Measurements from ENCODE around the gene FOXA3.
A peak's percentile ranks its signal among the peaks of the same experiment; 100 is the strongest.
"Not testable (repeated sequence)": the region's sequence is repeated elsewhere in the genome, so short reads cannot be mapped to it uniquely, and the experiment has no call there.

Gene FOXA3

GRCh38 chr19:45890877-45891276 lies 26.8 kb downstream of the FOXA3 start:
- no peak for DNase-seq (ENCODE audit: low read depth, low spot score)

GRCh38 chr19:45895519-45895972 lies 31.4 kb downstream of the FOXA3 start:
- DNase-seq (ENCODE audit: low read depth, low spot score) = no peak

GRCh38 chr19:45895983-45896599 lies 32.0 kb downstream of the FOXA3 start:
- not testable (repeated sequence) for DNase-seq (ENCODE audit: low read depth, low spot score)

GRCh38 chr19:45897261-45897812 lies 33.2 kb downstream of the FOXA3 start:
- no peak for DNase-seq (ENCODE audit: low read depth, low spot score)

GRCh38 chr19:45899253-45899652 lies 35.1 kb downstream of the FOXA3 start:
- DNase-seq (ENCODE audit: low read depth, low spot score) = no peak

- no peak for DNase-seq (ENCODE audit: low read depth, low spot score)
These were observed 35.9 kb downstream of the FOXA3 start for GRCh38 chr19:45899919-45900589.

GRCh38 chr19:45900738-45901431 lies 36.8 kb downstream of the FOXA3 start:
- DNase-seq (ENCODE audit: low read depth, low spot score) = no peak

- no peak for DNase-seq (ENCODE audit: low read depth, low spot score)
These were observed 37.3 kb downstream of the FOXA3 start for GRCh38 chr19:45901432-45901911.

- DNase-seq (ENCODE audit: low read depth, low spot score) = no peak
These were observed 38.0 kb downstream of the FOXA3 start, which contains the start of gene MYPOP for GRCh38 chr19:45901912-45902650. MYPOP (minus strand) TSS chr19:45902613; CDS start chr19:45901773, 840 bp downstream.

- DNase-seq (ENCODE audit: low read depth, low spot score) = peak; percentile 98
These were observed 38.8 kb downstream of the FOXA3 start for GRCh38 chr19:45902651-45903625.

- no peak for DNase-seq (ENCODE audit: low read depth, low spot score)
These were observed 40.9 kb downstream of the FOXA3 start for GRCh38 chr19:45905011-45905410.

- DNase-seq (ENCODE audit: low read depth, low spot score) = no peak
These were observed 42.1 kb downstream of the FOXA3 start for GRCh38 chr19:45906221-45906620.

- no peak for DNase-seq (ENCODE audit: low read depth, low spot score)
These were observed 44.8 kb downstream of the FOXA3 start for GRCh38 chr19:45908956-45909355.

- no peak for DNase-seq (ENCODE audit: low read depth, low spot score)
These were observed 47.2 kb downstream of the FOXA3 start for GRCh38 chr19:45911291-45911690.

- no peak for DNase-seq (ENCODE audit: low read depth, low spot score)
These were observed 50.0 kb downstream of the FOXA3 start, which contains the start of gene NANOS2 for GRCh38 chr19:45913874-45914830. NANOS2 (minus strand) TSS chr19:45914778; CDS start chr19:45914693, 85 bp downstream.

- DNase-seq (ENCODE audit: low read depth, low spot score) = no peak
These were observed 53.4 kb downstream of the FOXA3 start for GRCh38 chr19:45917421-45918091.

- DNase-seq (ENCODE audit: low read depth, low spot score) = no peak
These were observed 54.6 kb downstream of the FOXA3 start for GRCh38 chr19:45918721-45919120.

GRCh38 chr19:45919678-45920077 lies 55.6 kb downstream of the FOXA3 start:
- no peak for DNase-seq (ENCODE audit: low read depth, low spot score)
